H9 (cell line): ENCODE data around the gene EPHA4. TPM values are rescaled to one million over a fixed set of nuclear protein-coding genes. Genes with fewer than 3 reads are reported as not detected.

Experiments
- DNase-seq: peaks from one replicate; pipeline ENCODE4 v3.0.0-alpha.2; 2017
- H2AFZ ChIP-seq: one replicate; pipeline ENCODE4 v1.6.1; 2013; ENCODE audit warnings: mild to moderate bottlenecking, low read length, control low read depth, moderate library complexity
- H2AK5ac ChIP-seq: 2 replicates; pipeline ENCODE4 v1.6.1; 2013; ENCODE audit warnings: low read length, control low read depth, mixed read lengths; ENCODE audit not compliant: insufficient read length
- H2BK120ac ChIP-seq: one replicate; pipeline ENCODE4 v1.6.1; 2013; ENCODE audit warnings: low read depth, mild to moderate bottlenecking, low read length, control low read depth, inconsistent platforms; ENCODE audit not compliant: poor library complexity, severe bottlenecking
- H2BK12ac ChIP-seq: 2 replicates; pipeline ENCODE4 v1.6.1; 2013; ENCODE audit warnings: low read length, control low read depth, mixed read lengths, low read depth; ENCODE audit not compliant: insufficient read length
- H2BK15ac ChIP-seq: 2 replicates; pipeline ENCODE4 v1.6.1; 2013; ENCODE audit warnings: low read depth, low read length, control low read depth
- H2BK20ac ChIP-seq: one replicate; pipeline ENCODE4 v1.6.1; 2013; ENCODE audit warnings: low read depth, mild to moderate bottlenecking, low read length, control low read depth, inconsistent platforms; ENCODE audit not compliant: poor library complexity, severe bottlenecking
- H2BK5ac ChIP-seq: 2 replicates; pipeline ENCODE4 v1.6.1; 2013; ENCODE audit warnings: low read length, control low read depth, mixed read lengths; ENCODE audit not compliant: insufficient read length
- H3K14ac ChIP-seq: 2 replicates; pipeline ENCODE4 v1.6.1; 2013; ENCODE audit warnings: low read length, control low read depth; ENCODE audit not compliant: insufficient read depth
- H3K18ac ChIP-seq: 2 replicates; pipeline ENCODE4 v1.6.1; 2013; ENCODE audit warnings: low read depth, mild to moderate bottlenecking, mixed read lengths, low read length, control low read depth; ENCODE audit not compliant: insufficient read length
- H3K23ac ChIP-seq: 2 replicates; pipeline ENCODE4 v1.6.1; 2013; ENCODE audit warnings: low read length, control low read depth, mixed read lengths, low read depth; ENCODE audit not compliant: insufficient read length
- H3K23me2 ChIP-seq: 2 replicates; pipeline ENCODE4 v1.6.1; 2013; ENCODE audit warnings: low read depth, mild to moderate bottlenecking, mixed read lengths, low read length, control low read depth; ENCODE audit not compliant: insufficient read length, poor library complexity, severe bottlenecking
- H3K27ac ChIP-seq: 2 replicates; pipeline ENCODE4 v1.5.1; 2013; ENCODE audit warnings: low read length, control low read depth, mixed read lengths, low read depth; ENCODE audit not compliant: insufficient read length
- H3K27me3 ChIP-seq: 2 replicates; pipeline ENCODE4 v1.6.1; 2013; ENCODE audit warnings: low read length, control low read depth, inconsistent platforms; ENCODE audit not compliant: insufficient read depth
- H3K4ac ChIP-seq: 2 replicates; pipeline ENCODE4 v1.6.1; 2013; ENCODE audit warnings: low read depth, mild to moderate bottlenecking, control low read depth, inconsistent platforms, low read length, moderate library complexity
- H3K4me1 ChIP-seq: 2 replicates; pipeline ENCODE4 v1.6.1; 2013; ENCODE audit warnings: low read length, control low read depth, inconsistent platforms; ENCODE audit not compliant: insufficient read depth
- H3K4me2 ChIP-seq: 2 replicates; pipeline ENCODE4 v1.6.1; 2013; ENCODE audit warnings: low read length, control low read depth, mixed read lengths; ENCODE audit not compliant: insufficient read length, insufficient read depth
- H3K56ac ChIP-seq: 2 replicates; pipeline ENCODE4 v1.6.1; 2013; ENCODE audit warnings: low read depth, mild to moderate bottlenecking, mixed read lengths, low read length, control low read depth; ENCODE audit not compliant: insufficient read length
- H3K79me1 ChIP-seq: 2 replicates; pipeline ENCODE4 v1.6.1; 2013; ENCODE audit warnings: low read depth, mild to moderate bottlenecking, moderate library complexity, low read length, control low read depth, inconsistent platforms; ENCODE audit not compliant: insufficient read depth, poor library complexity, severe bottlenecking
- H3K79me2 ChIP-seq: 2 replicates; pipeline ENCODE4 v1.6.1; 2013; ENCODE audit warnings: low read length, control low read depth, inconsistent platforms; ENCODE audit not compliant: insufficient read depth
- H3K9ac ChIP-seq: 2 replicates; pipeline ENCODE4 v1.6.1; 2013; ENCODE audit warnings: low read length, control low read depth, mixed read lengths; ENCODE audit not compliant: insufficient read length; ENCODE audit errors: extremely low read depth
- H3K9me3 ChIP-seq: one replicate; pipeline ENCODE4 v1.6.1; 2013; ENCODE audit warnings: low read depth, low read length, inconsistent platforms; ENCODE audit not compliant: control insufficient read depth
- H3T11ph ChIP-seq: one replicate; pipeline ENCODE4 v1.6.1; 2013; ENCODE audit warnings: mild to moderate bottlenecking, low read length, control low read depth, inconsistent platforms
- H4K20me1 ChIP-seq: one replicate; pipeline ENCODE4 v1.6.1; 2013; ENCODE audit not compliant: control insufficient read depth, insufficient read length, insufficient read depth
- H4K5ac ChIP-seq: 2 replicates; pipeline ENCODE4 v1.6.1; 2013; ENCODE audit warnings: low read depth, mild to moderate bottlenecking, mixed read lengths, low read length, control low read depth; ENCODE audit not compliant: insufficient read length
- H4K8ac ChIP-seq: replicated peaks from 2 replicates; pipeline ENCODE4 v1.6.1; 2013; ENCODE audit warnings: low read length, control low read depth, mixed read lengths, low read depth; ENCODE audit not compliant: insufficient read length
- H4K91ac ChIP-seq: 2 replicates; pipeline ENCODE4 v1.6.1; 2013; ENCODE audit warnings: low read depth, mild to moderate bottlenecking, moderate library complexity, mixed read lengths, low read length, control low read depth; ENCODE audit not compliant: insufficient read length
- H3K27ac Mint-ChIP-seq, 3 experiments: 2 replicates in 2 of 3; 3 replicates in 1 of 3; pipeline ENCODE4 v1.8.0; 2020 to 2021; ENCODE audit warnings: mixed read lengths in 3 of 3, mild to moderate bottlenecking in 1 of 3, moderate library complexity in 1 of 3
- H3K27me3 Mint-ChIP-seq: 2 replicates; pipeline ENCODE4 v1.8.0; 2021; ENCODE audit warnings: low read depth, mild to moderate bottlenecking, moderate library complexity, mixed read lengths
- H3K36me3 Mint-ChIP-seq, 3 experiments: 2 replicates in 2 of 3; 3 replicates in 1 of 3; pipeline ENCODE4 v1.8.0; 2020 to 2021; ENCODE audit warnings: low read depth in 3 of 3, mixed read lengths in 3 of 3; ENCODE audit not compliant: insufficient read depth in 1 of 3
- H3K4me1 Mint-ChIP-seq, 2 experiments: 2 replicates each; pipeline ENCODE4 v1.8.0; 2020; ENCODE audit warnings: mixed read lengths in 2 of 2
- H3K4me3 Mint-ChIP-seq, 2 experiments: 2 replicates in 1 of 2; 3 replicates in 1 of 2; pipeline ENCODE4 v1.8.0; 2020 to 2021; ENCODE audit warnings: mild to moderate bottlenecking in 2 of 2, mixed read lengths in 2 of 2, moderate library complexity in 1 of 2
- H3K9me3 Mint-ChIP-seq, 2 experiments: 2 replicates in 1 of 2; 3 replicates in 1 of 2; pipeline ENCODE4 v1.8.0; 2020; ENCODE audit warnings: mild to moderate bottlenecking in 2 of 2, mixed read lengths in 2 of 2, moderate library complexity in 1 of 2
- CTCF ChIP-seq: fragments of 200-600 bp; sonication (generic); conservative IDR thresholded peaks from 3 replicates; pipeline ENCODE4 v1.8.0; 2021; ENCODE audit warnings: antibody characterized with exemption, mild to moderate bottlenecking
- WGBS: extraction: QIAGEN DNeasy Blood & Tissue Kit; methylation state at CpG from one replicate; pipeline ENCODE4 v1.1.7; 2013; ENCODE audit warnings: missing lambda C conversion rate, low lambda C conversion rate, mixed read lengths; ENCODE audit not compliant: insufficient read length; ENCODE audit errors: extremely low coverage; 5-methylcytosine and 5-hydroxymethylcytosine counted together
- total RNA-seq: library from RNA; stranded (reverse); gene quantifications from 2 replicates; pipeline ENCODE4 v1.2.1, GENCODE V29; 2021

EPHA4 gene
- total RNA-seq, 1 experiment from 2014 or later, result 25.1 TPM

GRCh38 chr2:221505605-221506004 lies 66.5 kb downstream of the EPHA4 start:
- no peak overlapping the region for H4K5ac ChIP-seq
- no peak overlapping the region for H2BK120ac ChIP-seq
- no peaks in the 10 kb centered on the region for H3K27me3 ChIP-seq
- no peak overlapping the region for H3K4me3 Mint-ChIP-seq
- H3K4me2 ChIP-seq, result no peak overlapping the region
- H2BK12ac ChIP-seq, result no peak overlapping the region
- H3K27ac ChIP-seq, result no peak overlapping the region
- H3K79me1 ChIP-seq, result no peaks in the 10 kb centered on the region
- H3K79me2 ChIP-seq, result no peaks in the 10 kb centered on the region
- DNase-seq, result no peak
- H3K14ac ChIP-seq, result no peak overlapping the region
- no peak overlapping the region for H3K27ac Mint-ChIP-seq
- no peak overlapping the region for H3K9ac ChIP-seq
- no peak overlapping the region for H3K18ac ChIP-seq
- no CpG with 5 or more reads among the region's 4 CpGs for WGBS
- no peak overlapping the region for H2BK5ac ChIP-seq
- peaks cover 9 to 11% of the 10 kb centered on the region in 2 experiments for H3K4me1 Mint-ChIP-seq
- H3K23ac ChIP-seq, result no peak overlapping the region
- no peak overlapping the region for H3K56ac ChIP-seq
- no peak overlapping the region for H4K8ac ChIP-seq
- no peak overlapping the region for H3K4ac ChIP-seq
- H4K91ac ChIP-seq, result no peak overlapping the region
- H2BK20ac ChIP-seq, result no peak overlapping the region
- no peak for TF ChIP-seq CTCF
- H2BK15ac ChIP-seq, result no peak overlapping the region
- no peaks in the 10 kb centered on the region for H4K20me1 ChIP-seq
- H3K9me3 Mint-ChIP-seq, result no peaks in the 10 kb centered on the region
- no peak overlapping the region for H2AK5ac ChIP-seq
- H3K27me3 Mint-ChIP-seq, result no peaks in the 10 kb centered on the region
- no peaks in the 10 kb centered on the region for H3K9me3 ChIP-seq
- H3K4me1 ChIP-seq, result no peaks in the 10 kb centered on the region
- H3K36me3 Mint-ChIP-seq, result peaks cover 0 to 3% (median 0%) of the 10 kb centered on the region in 3 experiments; a peak in 1 of 7 replicates
- H3K23me2 ChIP-seq, result no peaks in the 10 kb centered on the region
- H3T11ph ChIP-seq, result no peak overlapping the region
- no peak overlapping the region for H2AFZ ChIP-seq
